Uterus (tissue), 2 donors: ENCODE data around the gene KCNH1.

Source experiments
- CTCF ChIP-seq, 4 experiments: fragments of 200-600 bp in 2 of 4; fragments of 450-650 bp in 2 of 4; sonication (generic) in 2 of 4; IDR thresholded peaks; one replicate each; pipeline ENCODE4 v1.5.1; 2016 to 2019; ENCODE audit warnings: antibody characterized with exemption in 4 of 4, mild to moderate bottlenecking in 2 of 4, moderate library complexity in 1 of 4
- POLR2A ChIP-seq, 2 donors: fragments of 450-650 bp; IDR thresholded peaks; one replicate each; pipeline ENCODE4 v1.6.1; 2016; ENCODE audit warnings: antibody characterized with exemption in 2 of 2, mild to moderate bottlenecking in 1 of 2, moderate library complexity in 1 of 2

- TF ChIP-seq POLR2A (IDR thresholded peaks at IDR 0.05) (no peak), CTCF (IDR thresholded peaks at IDR 0.05) (no peak)
These were observed 346.1 kb downstream of the KCNH1 start for GRCh38 chr1:210787800-210788199.
